ENCODE results near the gene DYNC2H1. TPM values are rescaled to one million over a fixed set of nuclear protein-coding genes. Genes with fewer than 3 reads are reported as not detected.

DYNC2H1 gene
- total and polyA plus RNA-seq, 3 donors from 2014 or later, result 28.7 to 43.1 (median 31.5) TPM

DNA sequence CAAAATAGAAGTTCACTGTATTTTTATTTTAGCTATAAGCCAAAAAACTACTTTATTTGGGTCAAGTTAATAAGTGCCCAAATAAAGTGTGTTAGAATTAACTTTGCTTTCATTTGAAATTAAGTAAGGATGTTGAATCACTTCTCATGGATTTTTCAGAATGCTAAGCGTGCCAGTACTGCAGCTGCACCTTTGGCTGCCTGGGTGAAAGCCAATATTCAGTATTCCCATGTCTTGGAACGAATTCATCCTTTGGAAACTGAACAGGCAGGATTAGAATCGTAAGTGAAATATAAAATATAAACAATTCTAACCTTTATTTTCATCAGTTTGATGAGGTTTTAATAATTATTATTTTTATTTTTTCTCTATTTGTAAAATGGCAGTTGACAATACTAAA lies 113.6 kb downstream of the DYNC2H1 start:
- H3K36me3 ChIP-seq (ENCODE audit: low read depth, missing control alignments), result no peaks in the 10 kb centered on the region
- no peaks in the 10 kb centered on the region for H3K9me3 ChIP-seq
- H3K4me1 ChIP-seq, result no peaks in the 10 kb centered on the region
- WGBS, 2 donors, result 50 to 53% methylated on average over 3 of the region's 3 CpGs
- no peaks in the 10 kb centered on the region for H3K27me3 ChIP-seq
- H3K27ac ChIP-seq, result no peak overlapping the region
- intact Hi-C loops (cut with DNase I; ENCODE audit: low total_unique reads), result no loop called here
- DNase-seq, result no peak
- TF ChIP-seq, protein P1, sequence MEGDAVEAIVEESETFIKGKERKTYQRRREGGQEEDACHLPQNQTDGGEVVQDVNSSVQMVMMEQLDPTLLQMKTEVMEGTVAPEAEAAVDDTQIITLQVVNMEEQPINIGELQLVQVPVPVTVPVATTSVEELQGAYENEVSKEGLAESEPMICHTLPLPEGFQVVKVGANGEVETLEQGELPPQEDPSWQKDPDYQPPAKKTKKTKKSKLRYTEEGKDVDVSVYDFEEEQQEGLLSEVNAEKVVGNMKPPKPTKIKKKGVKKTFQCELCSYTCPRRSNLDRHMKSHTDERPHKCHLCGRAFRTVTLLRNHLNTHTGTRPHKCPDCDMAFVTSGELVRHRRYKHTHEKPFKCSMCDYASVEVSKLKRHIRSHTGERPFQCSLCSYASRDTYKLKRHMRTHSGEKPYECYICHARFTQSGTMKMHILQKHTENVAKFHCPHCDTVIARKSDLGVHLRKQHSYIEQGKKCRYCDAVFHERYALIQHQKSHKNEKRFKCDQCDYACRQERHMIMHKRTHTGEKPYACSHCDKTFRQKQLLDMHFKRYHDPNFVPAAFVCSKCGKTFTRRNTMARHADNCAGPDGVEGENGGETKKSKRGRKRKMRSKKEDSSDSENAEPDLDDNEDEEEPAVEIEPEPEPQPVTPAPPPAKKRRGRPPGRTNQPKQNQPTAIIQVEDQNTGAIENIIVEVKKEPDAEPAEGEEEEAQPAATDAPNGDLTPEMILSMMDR (IDR thresholded peaks at IDR 0.05), result no peak
- TF ChIP-seq POLR2A (IDR thresholded peaks at IDR 0.05), result no peak
- H3K4me3 ChIP-seq, result no peak overlapping the region

- no peak for DNase-seq
- WGBS, 2 donors, result 83 to 100% methylated on average over 1 to 2 of the region's 2 CpGs
- no peaks in the 10 kb centered on the region for H3K27me3 ChIP-seq
Observed at GRCh38 chr11:103228807-103229206, 119.6 kb downstream of the DYNC2H1 start.

GRCh38 chr11:103234974-103235373 lies 125.7 kb downstream of the DYNC2H1 start:
- intact Hi-C loops (cut with DNase I; ENCODE audit: low total_unique reads), result no loop called here
- H3K27me3 ChIP-seq, result no peaks in the 10 kb centered on the region
- no peak overlapping the region for H3K4me3 ChIP-seq
- 72 to 74% methylated on average over 2 of the region's 2 CpGs for WGBS, 2 donors
- TF ChIP-seq POLR2A (IDR thresholded peaks at IDR 0.05), result no peak
- TF ChIP-seq, protein P1 (IDR thresholded peaks at IDR 0.05), result no peak
- H3K9me3 ChIP-seq, result no peaks in the 10 kb centered on the region
- no peaks in the 10 kb centered on the region for H3K36me3 ChIP-seq (ENCODE audit: low read depth, missing control alignments)
- no peaks in the 10 kb centered on the region for H3K4me1 ChIP-seq
- H3K27ac ChIP-seq, result no peak overlapping the region
- DNase-seq, result no peak

More at GRCh38 chr11:103228807-103229206, 119.6 kb downstream of the DYNC2H1 start:
- no peaks in the 10 kb centered on the region for H3K4me1 ChIP-seq
- H3K4me3 ChIP-seq, result no peak overlapping the region
- no peak for TF ChIP-seq POLR2A (IDR thresholded peaks at IDR 0.05)
- TF ChIP-seq, protein P1 (IDR thresholded peaks at IDR 0.05), result no peak
- H3K27ac ChIP-seq, result peak overlapping the region in 1 of 2 donors; percentile 12
- intact Hi-C loops (cut with DNase I; ENCODE audit: low total_unique reads), result no loop called here
- no peaks in the 10 kb centered on the region for H3K9me3 ChIP-seq
- no peaks in the 10 kb centered on the region for H3K36me3 ChIP-seq (ENCODE audit: low read depth, missing control alignments)

DNA sequence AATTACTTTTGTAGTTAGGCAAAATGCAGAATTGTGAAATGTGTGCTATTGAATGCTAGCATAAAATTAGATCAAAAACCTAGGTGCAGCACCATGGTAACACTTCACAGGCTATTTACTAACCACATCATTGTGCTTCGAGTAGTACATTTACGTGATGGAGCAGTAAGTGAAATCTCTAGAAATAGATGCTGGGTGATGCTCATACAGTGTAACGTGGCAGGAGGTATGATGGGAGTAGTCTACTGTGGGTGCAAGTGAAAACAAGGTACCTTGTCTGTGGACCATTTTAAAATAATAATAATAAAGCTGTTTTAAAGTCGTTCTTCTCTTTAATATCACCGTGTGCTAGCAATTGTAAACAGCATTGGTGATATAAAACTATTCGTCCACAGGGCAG lies 132.3 kb downstream of the DYNC2H1 start:
- Histone ChIP-seq H3K27ac (no peak overlapping the region), H3K9me3 (no peaks in the 10 kb centered on the region), H3K4me3 (no peak overlapping the region), H3K36me3 (ENCODE audit: low read depth, missing control alignments) (no peaks in the 10 kb centered on the region), H3K27me3 (no peaks in the 10 kb centered on the region), H3K4me1 (no peaks in the 10 kb centered on the region)
- TF ChIP-seq, protein P1 (IDR thresholded peaks at IDR 0.05), result no peak
- TF ChIP-seq POLR2A (IDR thresholded peaks at IDR 0.05), result no peak
- DNase-seq, result no peak
- intact Hi-C loops (cut with DNase I; ENCODE audit: low total_unique reads), result no loop called here
- WGBS, 2 donors, result 81 to 83% methylated on average over 6 of the region's 6 CpGs

GRCh38 chr11:103254123-103254522 lies 144.9 kb downstream of the DYNC2H1 start:
- no peaks in the 10 kb centered on the region for H3K36me3 ChIP-seq (ENCODE audit: low read depth, missing control alignments)
- no peaks in the 10 kb centered on the region for H3K9me3 ChIP-seq

More at GRCh38 chr11:103254123-103254522, 144.9 kb downstream of the DYNC2H1 start:
- Histone ChIP-seq H3K27ac (no peak overlapping the region), H3K27me3 (no peaks in the 10 kb centered on the region), H3K4me1 (no peaks in the 10 kb centered on the region), H3K4me3 (no peak overlapping the region)
- intact Hi-C loops (cut with DNase I; ENCODE audit: low total_unique reads), result no loop called here
- TF ChIP-seq POLR2A (IDR thresholded peaks at IDR 0.05), result no peak
- TF ChIP-seq, protein P1 (IDR thresholded peaks at IDR 0.05), result no peak
- DNase-seq, result no peak
